Astrocyte of the hippocampus (primary cell): ENCODE measurements around the gene AFF2.

ENCODE experiments used
- DNase-seq: peaks from one replicate; pipeline ENCODE4 v3.0.0; 2011; ENCODE audit warnings: low read depth, low spot score

The AFF2 gene

DNA sequence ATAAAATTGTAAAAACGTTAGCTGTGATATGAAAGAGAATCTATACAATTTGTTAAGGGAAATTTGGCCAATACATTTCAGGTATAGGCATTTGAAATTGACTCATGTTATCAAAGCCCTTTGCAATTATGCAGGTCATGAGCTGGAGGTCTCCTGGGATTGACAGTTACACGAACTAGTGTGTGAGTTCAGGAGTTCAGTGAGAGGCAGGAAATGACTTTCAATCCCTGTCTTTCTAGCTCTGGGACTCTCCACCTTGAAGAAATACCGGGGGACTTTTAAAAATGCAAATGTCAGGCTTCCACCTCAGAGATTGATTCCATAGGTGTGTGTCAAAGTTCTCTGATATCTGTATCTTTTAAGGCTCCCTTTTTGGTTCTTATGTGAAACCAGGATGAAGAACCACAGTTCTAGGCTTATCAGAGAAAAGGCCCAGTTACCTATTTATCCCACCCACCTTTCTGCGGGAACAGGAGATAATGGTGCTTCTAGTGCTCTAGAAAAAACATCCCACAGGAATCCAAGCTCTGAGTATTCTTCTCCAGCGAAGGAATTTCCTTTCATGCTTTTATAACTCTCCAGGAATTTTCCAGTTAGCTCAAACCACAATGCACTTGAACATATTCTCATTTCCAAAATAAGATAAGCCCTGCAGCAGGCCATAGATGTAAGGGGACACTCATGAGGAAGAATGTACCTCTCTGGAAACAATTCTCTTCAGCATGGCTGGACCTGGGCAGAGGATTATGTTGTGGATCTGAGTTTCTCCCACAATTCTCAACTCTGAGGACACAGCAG lies 503.6 kb downstream of the AFF2 start:
- DNase-seq, result peak; percentile 56

DNA sequence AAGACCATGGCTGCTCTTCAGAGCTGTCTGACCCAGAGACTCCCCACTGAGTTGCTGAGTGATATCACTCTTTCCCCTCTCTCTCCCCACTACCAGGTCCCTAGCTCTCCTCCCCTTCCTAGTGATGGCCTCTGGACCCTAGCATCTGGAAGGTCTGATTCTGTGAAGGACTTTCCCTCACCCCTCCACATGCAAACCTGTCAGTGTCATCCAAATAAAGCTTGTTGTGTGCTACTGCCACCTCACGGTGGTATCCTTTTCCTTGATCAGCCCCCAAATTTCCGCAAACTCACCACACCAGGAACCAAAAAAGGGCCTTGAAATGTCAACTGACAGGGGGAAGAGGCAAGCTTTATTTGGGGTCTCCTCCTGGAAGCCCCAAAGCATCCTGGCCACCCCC lies 504.5 kb downstream of the AFF2 start:
- no peak for DNase-seq

DNA sequence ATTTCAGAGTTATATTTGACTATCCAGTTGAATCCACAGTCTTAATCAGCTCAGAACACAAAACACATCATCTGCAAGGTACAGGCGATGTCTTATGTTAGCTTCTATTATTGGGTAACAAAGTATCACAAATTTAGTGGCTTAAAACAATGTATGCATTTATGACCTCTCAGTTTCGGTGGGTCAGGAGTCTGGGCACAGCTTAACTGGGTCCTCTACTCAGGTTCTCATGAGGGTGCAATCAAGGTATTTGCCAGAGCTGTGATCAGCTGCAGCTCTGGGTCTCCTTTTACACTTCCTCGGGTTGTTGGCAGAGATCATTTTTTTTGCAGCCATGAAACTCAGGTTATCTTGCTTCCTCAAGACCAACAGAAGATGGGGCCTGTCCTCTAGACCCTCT lies 505.8 kb downstream of the AFF2 start:
- DNase-seq, result no peak

DNA sequence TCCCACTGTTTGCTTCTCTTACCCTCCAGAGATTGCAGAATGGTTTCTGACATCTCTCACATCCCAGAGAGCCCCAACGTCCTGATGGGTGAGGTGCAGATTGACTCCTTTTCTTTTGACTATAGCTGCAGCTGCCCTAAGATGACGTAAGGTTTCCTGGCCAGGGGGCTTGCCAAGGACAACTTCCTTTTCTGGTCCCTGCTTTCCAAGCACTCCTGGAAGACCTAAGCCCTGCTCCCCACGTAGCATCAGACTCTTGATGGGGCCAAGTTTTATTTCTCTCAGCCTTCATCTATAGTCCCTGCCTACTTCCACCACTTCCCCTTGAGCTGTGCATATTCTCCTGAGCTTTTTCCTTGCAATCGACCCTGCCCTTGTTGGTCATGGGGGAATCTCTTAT lies 507.0 kb downstream of the AFF2 start:
- no peak for DNase-seq

DNA sequence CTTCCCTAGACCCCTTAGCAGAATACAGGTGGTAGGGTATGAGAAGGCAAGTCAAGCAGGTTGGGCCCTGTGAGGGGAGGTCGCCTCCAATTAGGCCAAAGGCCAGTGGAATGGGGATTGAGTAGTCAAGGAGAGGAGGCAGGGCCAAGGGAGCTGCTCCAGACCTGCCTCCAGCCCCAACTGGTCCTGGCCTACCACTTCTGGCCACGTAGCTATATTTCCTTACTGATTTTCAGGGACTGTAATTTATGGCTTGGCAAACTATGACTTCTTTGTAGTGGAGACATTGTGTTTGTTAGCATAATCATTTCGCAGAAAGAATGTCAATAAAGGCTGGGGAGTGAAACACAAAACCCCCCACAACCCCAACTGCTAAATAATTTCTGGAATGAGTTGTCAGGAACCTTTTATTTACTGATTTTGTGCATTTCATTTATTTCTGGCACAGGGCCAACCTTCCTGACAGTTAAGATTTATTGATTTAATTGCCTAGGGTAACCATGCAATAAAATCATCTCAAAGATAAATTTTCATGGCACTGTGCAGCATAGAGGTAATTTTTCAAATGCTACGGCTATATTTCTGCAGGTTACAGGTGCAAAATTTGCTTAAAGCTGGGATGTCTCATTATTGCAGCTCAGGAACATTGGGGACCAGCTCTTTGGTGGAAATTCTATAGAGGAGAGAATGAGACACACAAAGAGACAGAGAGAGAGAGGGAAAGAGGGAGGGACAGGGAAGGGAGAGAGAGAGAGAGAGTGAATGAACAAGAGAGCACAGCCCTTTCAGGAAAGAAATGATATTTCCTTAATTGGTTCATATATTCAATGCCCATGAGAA lies 509.8 kb downstream of the AFF2 start:
- DNase-seq, result no peak

DNA sequence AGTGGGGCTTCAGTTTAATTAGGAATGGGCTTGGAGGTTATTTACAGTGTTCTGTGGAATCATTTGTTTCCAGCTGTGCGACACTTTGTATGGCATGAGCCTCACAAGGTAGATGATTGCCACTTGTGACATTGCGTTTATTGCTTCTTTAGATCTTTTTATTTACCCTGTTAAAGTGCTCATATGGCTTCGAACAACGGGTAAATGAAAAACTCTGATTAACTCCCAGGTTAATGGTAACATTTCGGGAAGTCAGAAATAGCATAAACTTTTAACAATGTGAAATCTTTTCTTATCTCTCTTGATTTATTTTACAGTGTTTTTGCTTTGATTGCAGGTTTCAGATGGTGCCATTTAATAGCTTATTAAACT lies 510.4 kb downstream of the AFF2 start:
- no peak for DNase-seq

DNA sequence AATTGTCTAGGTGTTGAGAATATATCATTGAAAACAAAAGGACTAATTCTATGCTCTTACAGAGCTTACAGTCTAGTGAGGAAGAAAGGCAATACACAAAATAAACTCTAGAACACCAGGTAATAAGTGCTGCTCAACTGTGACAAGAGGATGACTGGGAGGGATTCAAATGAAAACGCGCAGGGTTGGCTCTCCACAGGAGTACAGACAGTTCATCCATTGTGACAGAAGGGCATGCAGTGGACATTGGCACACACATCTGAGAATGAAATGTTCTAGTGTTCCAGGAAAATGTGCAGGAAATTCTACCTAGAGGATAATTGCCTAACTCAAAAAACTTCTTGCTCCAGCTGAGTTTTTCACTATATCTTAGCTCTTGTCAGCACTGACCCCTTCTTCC lies 512.7 kb downstream of the AFF2 start:
- no peak for DNase-seq

DNA sequence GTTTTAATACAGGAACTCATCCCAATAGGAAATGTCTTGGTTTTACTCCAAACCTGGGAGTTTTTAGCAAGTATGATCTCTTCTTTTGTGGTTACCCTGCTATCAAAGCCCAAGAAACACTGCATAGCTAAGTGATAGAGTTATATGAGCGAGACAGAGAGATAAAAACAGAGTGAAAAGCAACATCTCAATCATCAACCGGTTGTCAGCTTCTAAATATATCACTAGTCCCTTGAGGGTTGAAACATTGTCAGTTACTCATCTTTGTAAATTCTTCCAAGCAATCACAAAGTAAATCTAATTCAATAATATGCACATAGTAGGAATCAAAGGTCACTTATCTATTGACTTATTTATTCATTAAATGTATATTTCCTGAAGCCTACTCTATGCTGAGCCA lies 520.7 kb downstream of the AFF2 start:
- no peak for DNase-seq

DNA sequence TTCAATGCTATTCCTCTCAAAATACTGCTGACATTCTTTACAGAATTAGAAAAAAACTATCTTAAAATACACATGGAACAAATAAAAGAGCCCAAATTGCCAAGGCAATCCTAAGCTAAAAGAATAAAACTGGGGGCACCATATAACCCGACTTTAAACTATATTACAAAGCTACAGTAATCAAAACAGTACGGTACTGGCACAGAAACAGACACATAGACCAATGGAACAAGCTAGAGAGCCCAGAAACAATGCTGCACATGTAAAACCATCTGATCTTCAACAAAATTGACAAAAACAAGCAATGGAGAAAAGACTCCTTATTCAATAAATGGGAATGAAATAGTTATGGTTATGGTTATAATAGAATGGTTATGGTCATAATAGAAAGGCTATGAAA lies 522.1 kb downstream of the AFF2 start:
- DNase-seq, result no peak

DNA sequence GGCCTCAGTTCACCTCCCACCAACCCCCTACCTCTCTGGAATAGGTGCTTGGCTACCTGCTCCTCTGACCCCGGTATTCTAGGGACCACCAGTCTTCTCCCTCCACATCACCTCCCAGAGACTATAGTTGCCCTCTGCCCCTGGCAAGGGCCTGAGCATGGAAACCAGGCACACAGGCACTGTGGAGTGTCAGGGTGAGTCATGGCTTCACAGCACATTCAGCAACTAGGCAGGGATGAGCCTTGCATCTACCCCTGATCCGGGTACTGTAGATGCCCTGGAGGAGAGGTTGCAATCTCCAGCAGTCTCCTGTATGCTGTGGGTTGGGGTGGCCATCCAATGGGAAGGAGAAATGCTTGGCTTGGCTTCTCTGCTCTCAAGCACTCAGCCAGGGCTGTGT lies 532.0 kb downstream of the AFF2 start:
- DNase-seq, result no peak

DNA sequence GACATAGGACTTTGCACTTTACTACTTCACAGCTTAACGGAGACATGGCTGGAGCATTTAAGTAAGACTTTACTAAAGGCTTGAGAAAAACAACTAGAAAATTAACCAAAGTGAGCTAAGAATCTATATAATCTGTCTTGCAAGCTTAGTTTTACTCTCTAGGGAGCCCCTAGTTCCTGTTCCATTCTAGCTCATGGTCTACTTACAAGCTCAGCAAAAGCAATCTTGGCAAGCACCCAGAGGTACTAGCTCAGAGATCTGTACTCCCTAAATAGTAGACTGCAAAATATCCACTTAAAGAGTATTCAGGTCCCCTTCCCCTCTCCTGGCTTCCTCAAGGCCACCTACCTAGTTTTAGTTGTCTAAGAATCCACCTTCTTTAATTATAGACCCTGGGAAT lies 535.7 kb downstream of the AFF2 start:
- DNase-seq, result no peak

DNA sequence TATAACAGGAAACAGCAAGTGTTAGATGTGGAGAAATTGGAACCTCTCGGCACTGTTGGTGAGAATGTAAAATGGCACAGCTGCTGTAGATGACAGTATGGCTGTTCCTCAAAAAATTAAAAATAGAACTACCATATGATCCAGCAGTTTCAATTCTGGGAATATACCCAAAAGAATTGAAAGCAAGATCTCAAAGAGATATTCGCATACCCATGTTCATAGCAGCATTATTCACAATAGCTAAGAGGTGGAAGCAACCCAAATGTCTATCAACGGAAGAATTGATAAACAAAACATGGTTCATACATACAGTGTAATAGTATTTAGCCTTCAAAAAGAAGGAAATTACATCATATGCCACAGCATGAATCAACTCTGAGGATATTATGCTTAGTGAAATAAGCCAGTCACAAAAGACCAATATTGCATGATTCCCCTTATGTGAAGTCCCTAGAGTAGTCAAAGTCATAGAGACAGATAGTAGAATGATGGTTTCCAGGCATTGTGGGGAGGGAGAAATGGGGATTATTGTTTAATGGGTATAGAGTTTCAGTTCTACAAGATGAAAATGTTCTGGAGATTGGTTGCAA lies 537.0 kb downstream of the AFF2 start:
- no peak for DNase-seq

DNA sequence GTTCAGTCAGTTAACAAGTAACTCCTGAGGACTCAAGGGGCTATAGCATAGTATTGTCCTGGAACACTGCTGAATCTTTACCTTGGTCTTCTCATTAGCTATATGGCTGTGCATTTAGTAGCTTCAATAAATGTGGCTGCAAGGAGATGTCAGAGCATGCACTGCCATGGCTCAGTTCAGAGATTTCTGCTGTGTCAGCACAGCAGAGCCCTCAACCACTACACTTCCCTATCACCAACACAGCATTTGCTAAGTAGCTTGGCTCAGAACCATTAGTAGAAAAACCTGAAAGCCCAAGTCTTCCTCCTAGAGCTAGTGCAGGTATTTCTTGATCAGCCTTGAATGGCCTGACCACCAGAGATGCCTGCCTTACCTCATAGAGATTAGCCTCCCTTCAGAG lies 538.6 kb downstream of the AFF2 start:
- DNase-seq, result no peak

DNA sequence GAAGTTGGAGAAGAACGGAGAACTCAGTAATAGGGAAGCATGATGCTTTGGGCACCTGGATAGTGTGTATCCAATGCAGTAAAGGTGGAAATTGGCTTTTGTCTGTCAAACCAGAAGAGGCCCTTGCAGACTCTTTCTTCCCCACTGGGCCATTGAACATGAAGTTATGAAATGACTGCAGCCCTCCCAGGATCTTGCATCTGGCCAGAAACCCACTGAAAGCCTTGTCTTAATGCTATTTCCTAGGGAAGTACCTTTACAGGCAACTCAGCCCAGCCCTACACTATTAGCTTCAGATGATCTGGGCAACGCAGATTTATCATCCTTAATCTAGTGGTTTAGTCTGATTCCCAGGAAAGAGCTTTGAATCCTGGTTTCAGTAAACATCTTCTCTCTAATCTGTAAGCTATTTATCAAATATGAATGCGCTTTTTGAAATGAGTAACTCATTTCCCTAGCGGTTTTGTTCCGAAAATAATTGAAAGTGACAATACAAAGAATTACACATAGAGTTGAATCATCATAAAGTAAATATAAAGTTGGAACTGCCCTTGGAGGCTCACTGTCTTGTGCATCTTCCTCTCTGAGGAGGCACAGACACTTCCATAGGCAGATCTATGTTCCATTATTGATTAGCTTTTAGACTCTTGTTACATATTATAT lies 540.6 kb downstream of the AFF2 start:
- no peak for DNase-seq

DNA sequence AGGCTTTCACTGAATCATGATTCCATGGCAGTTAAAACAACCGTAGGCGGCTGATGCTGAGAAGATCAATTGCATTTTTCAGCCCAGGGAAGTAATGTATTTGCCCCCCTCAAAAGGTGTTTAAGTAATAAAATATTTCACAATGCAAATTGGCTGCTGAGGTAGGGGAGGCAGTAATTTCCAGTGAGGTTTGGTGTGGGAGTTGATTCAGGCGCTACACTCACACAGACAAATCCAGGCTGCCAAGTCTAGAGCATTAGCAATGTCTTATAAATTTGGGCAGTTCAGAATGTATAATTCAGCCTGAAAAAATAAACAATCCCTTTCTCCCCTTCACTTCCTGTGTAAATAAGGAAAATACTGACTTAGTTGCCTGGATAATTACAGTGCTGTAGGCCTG lies 543.0 kb downstream of the AFF2 start:
- DNase-seq, result peak; percentile 8

DNA sequence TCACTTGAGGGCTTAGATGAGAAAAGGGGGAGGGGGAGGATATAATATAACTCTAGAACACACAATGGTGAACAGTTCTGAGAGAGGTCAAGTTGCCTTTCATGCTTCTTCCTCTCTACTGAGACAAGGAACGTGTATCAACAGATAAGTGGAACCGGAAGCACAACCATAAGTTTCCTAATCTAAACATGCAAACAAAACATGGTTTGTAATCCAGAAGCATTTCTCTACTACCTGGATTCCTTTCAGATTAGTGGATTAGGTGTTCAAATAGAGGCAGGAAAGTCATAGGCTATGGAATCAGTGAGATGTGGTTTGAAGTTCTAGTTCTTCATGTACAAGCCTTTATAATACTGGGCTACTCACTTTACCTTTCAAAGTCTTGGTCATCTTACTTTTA lies 544.1 kb downstream of the AFF2 start:
- DNase-seq, result no peak

DNA sequence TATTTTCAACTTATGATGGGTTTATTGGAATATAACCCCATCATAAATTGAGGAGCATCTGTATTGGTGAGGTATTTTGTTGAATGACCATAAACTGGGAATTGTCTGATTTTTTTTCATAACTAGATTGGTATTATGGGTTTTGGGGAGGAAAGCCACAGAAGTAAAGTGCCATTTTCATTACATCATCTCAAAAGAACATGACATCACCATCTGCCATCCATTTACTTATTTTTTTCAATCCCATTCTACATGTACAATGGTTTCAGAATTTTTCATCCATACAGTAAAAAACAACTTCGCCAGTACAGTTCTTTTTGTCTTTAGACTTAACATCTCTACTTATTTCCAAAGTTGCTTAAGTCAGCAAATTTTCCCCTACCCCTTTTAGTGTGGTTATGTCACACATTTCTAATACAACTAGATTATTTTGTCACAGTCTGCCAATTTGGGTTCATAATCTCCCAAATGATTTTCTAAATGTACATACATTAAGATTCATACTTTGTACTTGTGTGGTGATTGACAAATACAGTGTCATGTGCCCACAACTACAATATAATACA lies 545.3 kb downstream of the AFF2 start:
- no peak for DNase-seq
